Vagina (tissue), 2 donors: ENCODE measurements around the gene TMEM129. TPM values are rescaled to one million over a fixed set of nuclear protein-coding genes. Genes with fewer than 3 reads are reported as not detected.

Source experiments
- DNase-seq, 2 donors: peaks; one replicate each; pipeline ENCODE4 v3.0.0-alpha.2; 2017; ENCODE audit errors: extremely low spot score in 2 of 2
- H3K27ac ChIP-seq: fragments of 200-600 bp; sonication (generic); one replicate; pipeline ENCODE4 v1.5.1; 2019
- H3K27me3 ChIP-seq: fragments of 200-600 bp; sonication (generic); one replicate; pipeline ENCODE4 v1.5.1; 2019
- H3K36me3 ChIP-seq, 2 donors: fragments of 200-600 bp; sonication (generic); one replicate each; pipeline ENCODE4 v1.5.1; 2017 to 2019
- H3K4me1 ChIP-seq: fragments of 200-600 bp; sonication (generic); one replicate; pipeline ENCODE4 v1.5.1; 2019
- H3K4me3 ChIP-seq, 2 donors: fragments of 200-600 bp; sonication (generic); 1 replicate in 1 of 2; 2 replicates in 1 of 2; pipeline ENCODE4 v1.5.1; 2016 to 2019
- H3K9me3 ChIP-seq: fragments of 200-600 bp; sonication (generic); one replicate; pipeline ENCODE4 v1.5.1; 2019
- POLR2A ChIP-seq, 2 donors: fragments of 450-650 bp; IDR thresholded peaks; one replicate each; pipeline ENCODE4 v1.6.1; 2017; ENCODE audit warnings: antibody characterized with exemption in 2 of 2, mild to moderate bottlenecking in 2 of 2, moderate library complexity in 2 of 2
- POLR2AphosphoS5 ChIP-seq, 2 donors: sonication (generic); formaldehyde crosslinking; IDR thresholded peaks; one replicate each; pipeline ENCODE4 v1.9.0; 2017; ENCODE audit warnings: antibody characterized with exemption in 2 of 2, mild to moderate bottlenecking in 2 of 2, low read depth in 1 of 2; ENCODE audit not compliant: insufficient read depth in 1 of 2
- intact Hi-C: fragments of 100-400 bp; cut with DNase I; formaldehyde crosslinking; loops from one replicate; pipeline ENCODE4 v1.15.1; 2023
- total RNA-seq: library from RNA; depleted of rRNA; stranded (reverse); fragments of >200 nt; gene quantifications from one replicate; pipeline ENCODE4 v1.2.3, GENCODE V29; 2016
- TF ChIP-seq, protein P1 (sequence below), 3 experiments: fragments of 450-650 bp in 2 of 3; fragments of 200-600 bp in 1 of 3; sonication (generic) in 1 of 3; IDR thresholded peaks; one replicate each; pipeline ENCODE4 v1.5.1; 2017 to 2019; ENCODE audit warnings: antibody characterized with exemption in 3 of 3, mild to moderate bottlenecking in 2 of 3, moderate library complexity in 2 of 3

TMEM129 gene
- total RNA-seq, 1 donor from 2014 or later, result 50.6 TPM

DNA sequence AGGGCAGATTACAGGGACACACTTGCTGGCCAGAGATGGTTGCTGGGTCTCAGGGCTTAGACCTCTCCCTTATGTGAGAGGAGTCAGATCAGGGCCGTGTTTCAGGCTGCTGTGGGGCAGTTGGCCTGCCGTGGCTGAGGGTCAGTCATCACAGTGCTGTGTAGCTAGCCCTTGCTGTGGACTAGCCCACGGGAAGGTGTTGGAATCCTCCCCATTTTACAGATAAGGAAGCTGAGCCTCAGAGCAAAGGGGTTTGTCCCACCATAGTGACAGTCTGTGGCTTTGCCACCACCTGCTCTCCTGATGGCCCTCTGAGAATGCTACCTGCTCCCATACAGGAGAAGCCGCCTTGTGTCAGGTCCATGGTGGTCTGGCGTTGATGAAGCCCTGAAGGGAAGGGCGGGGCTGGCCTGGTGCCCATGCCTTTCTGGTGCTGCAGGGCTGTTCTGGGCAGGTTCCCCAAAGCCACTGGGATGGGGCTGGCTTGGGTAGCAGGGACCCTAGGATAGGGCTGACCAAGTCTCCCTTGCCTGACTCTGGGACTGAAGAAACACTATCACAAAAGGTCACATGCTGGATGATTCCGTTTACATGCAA, 34.6 kb downstream of the TMEM129 start:
- H3K4me1 ChIP-seq, result peaks cover 19% of the 10 kb centered on the region
- no peak overlapping the region for H3K27ac ChIP-seq
- TF ChIP-seq POLR2AphosphoS5 (IDR thresholded peaks at IDR 0.05; ENCODE audit: insufficient read depth in 1 of 2, low read depth in 1 of 2), result no peak
- TF ChIP-seq, protein P1, sequence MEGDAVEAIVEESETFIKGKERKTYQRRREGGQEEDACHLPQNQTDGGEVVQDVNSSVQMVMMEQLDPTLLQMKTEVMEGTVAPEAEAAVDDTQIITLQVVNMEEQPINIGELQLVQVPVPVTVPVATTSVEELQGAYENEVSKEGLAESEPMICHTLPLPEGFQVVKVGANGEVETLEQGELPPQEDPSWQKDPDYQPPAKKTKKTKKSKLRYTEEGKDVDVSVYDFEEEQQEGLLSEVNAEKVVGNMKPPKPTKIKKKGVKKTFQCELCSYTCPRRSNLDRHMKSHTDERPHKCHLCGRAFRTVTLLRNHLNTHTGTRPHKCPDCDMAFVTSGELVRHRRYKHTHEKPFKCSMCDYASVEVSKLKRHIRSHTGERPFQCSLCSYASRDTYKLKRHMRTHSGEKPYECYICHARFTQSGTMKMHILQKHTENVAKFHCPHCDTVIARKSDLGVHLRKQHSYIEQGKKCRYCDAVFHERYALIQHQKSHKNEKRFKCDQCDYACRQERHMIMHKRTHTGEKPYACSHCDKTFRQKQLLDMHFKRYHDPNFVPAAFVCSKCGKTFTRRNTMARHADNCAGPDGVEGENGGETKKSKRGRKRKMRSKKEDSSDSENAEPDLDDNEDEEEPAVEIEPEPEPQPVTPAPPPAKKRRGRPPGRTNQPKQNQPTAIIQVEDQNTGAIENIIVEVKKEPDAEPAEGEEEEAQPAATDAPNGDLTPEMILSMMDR (IDR thresholded peaks at IDR 0.05), result no peak
- DNase-seq, result no peak
- H3K9me3 ChIP-seq, result no peaks in the 10 kb centered on the region
- intact Hi-C loops, result no loop called here
- no peak overlapping the region for H3K4me3 ChIP-seq
- H3K27me3 ChIP-seq, result no peaks in the 10 kb centered on the region
- peaks cover 0 to 8% of the 10 kb centered on the region in 2 donors for H3K36me3 ChIP-seq

DNA sequence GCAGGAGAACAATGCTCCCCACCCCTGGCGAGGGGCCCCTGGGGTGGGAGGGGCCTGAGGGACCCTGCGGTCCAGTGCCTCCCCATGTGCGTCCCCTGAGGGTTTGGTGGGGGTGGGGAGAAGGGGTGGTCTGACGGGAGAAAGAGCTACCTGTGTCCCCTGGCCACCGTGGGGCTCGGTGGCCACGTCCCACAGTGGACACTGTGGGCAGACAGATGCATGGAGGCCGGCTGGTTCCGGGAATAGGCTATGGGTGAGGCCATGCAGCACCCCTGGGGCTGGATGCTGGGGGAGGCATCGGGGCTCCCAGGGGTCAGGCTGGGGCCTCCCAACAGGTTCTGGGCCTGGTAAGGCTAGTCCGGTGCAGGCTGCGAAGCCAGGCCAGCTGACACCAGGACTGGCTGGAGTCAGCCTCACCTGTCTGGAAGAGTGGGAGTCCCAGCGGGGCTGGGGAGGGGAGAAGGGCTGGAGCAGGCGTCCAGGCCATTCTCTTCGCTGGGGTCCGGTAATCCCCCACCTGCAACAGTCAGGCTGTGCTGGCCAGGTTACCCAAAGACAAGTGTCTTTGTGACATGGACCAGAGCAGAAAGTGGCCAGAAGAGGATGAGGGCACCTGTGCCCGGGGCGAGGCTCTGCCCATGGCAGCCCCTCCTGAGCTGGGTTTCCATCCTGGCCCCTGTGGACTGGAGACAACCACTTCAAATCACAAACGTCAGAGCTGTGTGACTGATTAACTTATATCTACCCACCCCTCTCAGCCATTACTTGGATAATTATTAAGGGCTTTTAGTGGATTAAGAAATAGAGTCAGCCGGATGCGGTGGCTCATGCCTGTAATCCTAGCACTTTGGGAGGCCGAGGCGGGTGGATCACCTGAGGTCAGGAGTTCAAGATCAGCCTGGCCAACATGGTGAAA, 35.6 kb downstream of the TMEM129 start:
- Histone ChIP-seq H3K4me1 (peaks cover 19% of the 10 kb centered on the region), H3K27me3 (no peaks in the 10 kb centered on the region), H3K27ac (no peak overlapping the region), H3K4me3 (peak overlapping the region in 1 of 2 donors; percentile 71), H3K36me3 (no peaks in the 10 kb centered on the region), H3K9me3 (no peaks in the 10 kb centered on the region)
- intact Hi-C loops, result no loop called here
- TF ChIP-seq POLR2A (IDR thresholded peaks at IDR 0.05) (no peak), POLR2AphosphoS5 (IDR thresholded peaks at IDR 0.05; ENCODE audit: insufficient read depth in 1 of 2, low read depth in 1 of 2) (no peak)
- TF ChIP-seq, protein P1 (IDR thresholded peaks at IDR 0.05), result no peak
- no peak for DNase-seq

DNA sequence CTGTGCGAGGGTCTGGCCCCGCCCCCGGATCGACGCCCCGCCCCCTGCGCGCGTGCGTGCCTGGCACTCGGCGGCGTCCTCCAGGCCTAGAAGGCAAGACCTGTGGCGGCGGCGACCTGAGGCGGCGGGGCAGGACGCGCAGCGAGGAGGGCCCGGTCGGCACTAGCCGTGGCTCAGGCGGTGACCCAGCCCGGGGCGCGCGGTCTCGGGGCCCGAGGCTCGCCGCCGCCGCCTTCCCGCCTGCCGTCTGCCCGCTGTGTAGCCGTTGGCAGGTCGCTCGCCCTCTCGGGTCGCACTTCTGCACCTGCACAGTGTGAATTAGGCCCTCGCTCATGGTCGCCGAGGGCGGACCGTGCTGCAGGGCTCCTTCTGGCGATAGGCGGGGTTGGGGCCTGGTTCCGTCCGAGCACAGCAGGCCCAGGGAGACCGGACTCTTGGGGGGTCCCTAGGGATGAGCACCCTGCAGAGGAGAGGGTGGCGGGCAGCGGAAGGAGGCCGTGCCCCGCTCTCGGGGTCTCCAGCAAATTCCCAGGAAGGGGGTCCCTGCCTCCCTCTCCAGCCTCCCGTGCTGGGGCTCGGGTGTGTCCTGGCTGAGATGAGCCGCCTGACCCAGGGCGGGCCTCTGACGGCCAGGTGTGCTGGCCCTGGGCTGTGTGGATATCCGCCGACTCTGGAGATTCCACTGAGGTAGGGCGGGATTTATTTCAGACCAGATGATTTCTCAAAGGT, 36.5 kb downstream of the TMEM129 start:
- H3K27ac ChIP-seq, result peak overlapping the region; percentile 48
- no peaks in the 10 kb centered on the region for H3K9me3 ChIP-seq
- H3K4me3 ChIP-seq, result peak overlapping the region; percentile 71 to 81
- H3K36me3 ChIP-seq, result no peaks in the 10 kb centered on the region
- H3K4me1 ChIP-seq, result peaks cover 19% of the 10 kb centered on the region
- no peak for TF ChIP-seq POLR2AphosphoS5 (IDR thresholded peaks at IDR 0.05; ENCODE audit: insufficient read depth in 1 of 2, low read depth in 1 of 2)
- TF ChIP-seq, protein P1 (IDR thresholded peaks at IDR 0.05), result no peak
- no peak for TF ChIP-seq POLR2A (IDR thresholded peaks at IDR 0.05)
- no peaks in the 10 kb centered on the region for H3K27me3 ChIP-seq
- no peak for DNase-seq
- intact Hi-C loops, result no loop called here

DNA sequence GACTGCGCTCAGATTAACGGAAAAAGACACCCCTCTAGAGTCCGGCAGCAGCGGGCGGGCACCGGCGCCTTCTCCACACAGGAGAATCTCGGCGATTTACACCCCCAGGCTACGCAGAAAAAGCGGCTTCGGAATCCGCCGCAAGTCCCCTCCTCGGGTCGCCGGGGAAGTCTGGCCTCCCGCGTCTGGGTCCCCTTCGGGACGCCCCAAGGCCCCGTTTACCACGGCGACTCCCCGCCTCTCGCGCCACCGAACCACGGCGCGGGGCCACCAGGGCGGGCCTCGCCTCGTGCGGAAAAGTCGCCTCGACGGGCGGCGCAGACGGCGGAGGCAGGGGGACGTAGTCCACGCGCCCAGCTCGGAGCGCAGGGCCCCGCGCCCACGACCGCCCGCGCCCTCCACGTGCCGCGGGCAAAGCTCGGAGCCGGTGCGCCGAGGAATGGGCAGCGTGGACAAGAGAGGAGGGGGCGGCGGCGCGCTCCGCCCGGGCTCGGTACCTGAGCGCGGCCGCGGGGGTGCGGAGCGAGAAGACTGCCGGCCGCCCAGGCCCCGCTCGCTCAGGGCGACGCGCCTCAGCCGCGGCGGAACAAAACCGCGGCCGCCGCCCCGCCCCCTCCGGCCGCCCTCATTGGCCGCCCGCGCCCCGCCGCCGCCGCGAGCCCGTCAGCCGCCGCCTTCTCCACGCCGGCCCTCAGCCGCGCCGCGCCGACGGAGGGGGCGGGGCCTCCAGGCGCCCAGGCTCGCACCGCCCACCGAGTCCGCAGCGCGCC, 37.2 kb downstream of the TMEM129 start, which contains the start of gene FAM53A:
Gene FAM53A, minus strand, starts transcription at position 578 of the 770 bp plus-strand sequence. CDS start 15,572 bp downstream, outside the sequence.
- DNase-seq, result no peak
- intact Hi-C loops, result no loop called here
- H3K36me3 ChIP-seq, result no peaks in the 10 kb centered on the region

More for the DNA sequence above, 37.2 kb downstream of the TMEM129 start, which contains the start of gene FAM53A:
- H3K27ac ChIP-seq, result peak within 1 kb of the TSS; percentile 64
- TF ChIP-seq, protein P1 (IDR thresholded peaks at IDR 0.05), result no peak
- TF ChIP-seq POLR2AphosphoS5 (IDR thresholded peaks at IDR 0.05; ENCODE audit: insufficient read depth in 1 of 2, low read depth in 1 of 2) (no peak), POLR2A (IDR thresholded peaks at IDR 0.05) (peak in 1 of 2 donors; percentile 23)
- no peaks in the 10 kb centered on the region for H3K27me3 ChIP-seq
- peak within 1 kb of the TSS; percentile 71 to 81 for H3K4me3 ChIP-seq
- H3K4me1 ChIP-seq, result peaks cover 19% of the 10 kb centered on the region
- H3K9me3 ChIP-seq, result no peaks in the 10 kb centered on the region
